ENCODE measurements around the gene KLHL25. TPM values are rescaled to one million over a fixed set of nuclear protein-coding genes. Genes with fewer than 3 reads are reported as not detected.

KLHL25 gene
- total and polyA plus RNA-seq, 2 of the 13 experiments (the other 11 are each of a cell fraction or from before 2014, with no cell fraction given): 3.7 to 8.2 TPM

GRCh38 chr15:85777250-85778106, 17.2 kb downstream of the KLHL25 start (continued):
- TF ChIP-seq ZNF12 (CRISPR knock-in tag; IDR thresholded peaks at IDR 0.05): peak; percentile 91
- no peak for TF ChIP-seq ZSCAN29 (CRISPR knock-in tag; conservative IDR thresholded peaks at IDR 0.05)
- TF ChIP-seq ZNF687 (CRISPR knock-in tag; IDR thresholded peaks at IDR 0.05): peak; percentile 37
- 0 out of 2 replicates have a peak, but pooled peaks have one; percentile 18 for TF ChIP-seq SALL1 (CRISPR knock-in tag; IDR thresholded peaks at IDR 0.05)
- no peak for TF ChIP-seq THAP11 (CRISPR knock-in tag; IDR thresholded peaks at IDR 0.05)
- TF ChIP-seq ZC3H4 (CRISPR knock-in tag; IDR thresholded peaks at IDR 0.05; ENCODE audit: borderline replicate concordance): no peak
- TF ChIP-seq HOXA3 (CRISPR knock-in tag; IDR thresholded peaks at IDR 0.05): 0 out of 2 replicates have a peak, but pooled peaks have one; percentile 21
- no peak for TF ChIP-seq ZNF317 (CRISPR knock-in tag; IDR thresholded peaks at IDR 0.05)
- TF ChIP-seq NR2F6 (IDR thresholded peaks at IDR 0.05): no peak
- peak; percentile 22; the same call in 1 of the 2 replicates for TF ChIP-seq NR2F6 (CRISPR knock-in tag; IDR thresholded peaks at IDR 0.05)
- TF ChIP-seq ZBTB38 (CRISPR knock-in tag; IDR thresholded peaks at IDR 0.05): 0 out of 2 replicates have a peak, but pooled peaks have one; percentile 29
- no peak for TF ChIP-seq NR1H2 (CRISPR knock-in tag; IDR thresholded peaks at IDR 0.05; ENCODE audit: borderline replicate concordance, low read depth)
- no peak for TF ChIP-seq YEATS4 (CRISPR knock-in tag; IDR thresholded peaks at IDR 0.05; ENCODE audit: borderline replicate concordance)
- TF ChIP-seq ZFY (CRISPR knock-in tag; IDR thresholded peaks at IDR 0.05): 0 out of 2 replicates have a peak, but pooled peaks have one; percentile 13
- no peak for TF ChIP-seq SMAD3 (CRISPR knock-in tag; IDR thresholded peaks at IDR 0.05)
- TF ChIP-seq RNF219 (CRISPR knock-in tag; IDR thresholded peaks at IDR 0.05): no peak
- no peak for TF ChIP-seq ZNF570 (CRISPR knock-in tag; IDR thresholded peaks at IDR 0.05; ENCODE audit: borderline replicate concordance)
- TF ChIP-seq NR2C2 (CRISPR knock-in tag; IDR thresholded peaks at IDR 0.05; ENCODE audit: borderline replicate concordance): peak; percentile 54; the same call in 1 of the 2 replicates
- no peak for TF ChIP-seq ZNF816 (CRISPR knock-in tag; IDR thresholded peaks at IDR 0.05; ENCODE audit: borderline replicate concordance)
- TF ChIP-seq CEBPB (IDR thresholded peaks at IDR 0.05; ENCODE audit: borderline replicate concordance, low read depth, low read length): peak; percentile 59; the same call in 1 of the 2 replicates
- no peak for TF ChIP-seq BORCS8-MEF2B (CRISPR knock-in tag; IDR thresholded peaks at IDR 0.05)

Measured in HepG2 (cell line).